ENCODE data around the gene OXLD1.

Gene OXLD1

DNA sequence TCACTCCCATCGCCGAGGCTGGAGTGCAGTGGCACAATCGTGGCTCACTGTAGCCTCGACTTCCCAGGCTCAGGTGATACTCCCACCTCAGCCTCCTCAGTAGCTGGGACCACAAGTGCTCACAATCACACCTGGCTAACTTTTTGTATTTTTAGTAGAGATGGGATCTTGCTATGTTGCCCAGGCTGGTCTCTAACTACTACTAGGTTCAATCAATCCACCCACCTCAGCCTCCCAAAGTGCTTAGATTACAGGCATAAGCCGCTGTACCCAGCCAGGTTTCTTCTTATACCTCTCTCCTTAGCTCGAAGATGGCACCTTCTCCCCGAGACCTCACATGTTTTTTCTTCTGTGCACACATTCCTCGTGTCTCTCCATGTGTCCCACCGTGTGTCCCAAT lies 26.4 kb downstream of the OXLD1 start:
- no peak overlapping the region for H3K4me3 ChIP-seq (ENCODE audit: control insufficient read depth, low read depth, low read length)
- no peak for DNase-seq (ENCODE audit: low read depth)
- TF ChIP-seq, protein P1, sequence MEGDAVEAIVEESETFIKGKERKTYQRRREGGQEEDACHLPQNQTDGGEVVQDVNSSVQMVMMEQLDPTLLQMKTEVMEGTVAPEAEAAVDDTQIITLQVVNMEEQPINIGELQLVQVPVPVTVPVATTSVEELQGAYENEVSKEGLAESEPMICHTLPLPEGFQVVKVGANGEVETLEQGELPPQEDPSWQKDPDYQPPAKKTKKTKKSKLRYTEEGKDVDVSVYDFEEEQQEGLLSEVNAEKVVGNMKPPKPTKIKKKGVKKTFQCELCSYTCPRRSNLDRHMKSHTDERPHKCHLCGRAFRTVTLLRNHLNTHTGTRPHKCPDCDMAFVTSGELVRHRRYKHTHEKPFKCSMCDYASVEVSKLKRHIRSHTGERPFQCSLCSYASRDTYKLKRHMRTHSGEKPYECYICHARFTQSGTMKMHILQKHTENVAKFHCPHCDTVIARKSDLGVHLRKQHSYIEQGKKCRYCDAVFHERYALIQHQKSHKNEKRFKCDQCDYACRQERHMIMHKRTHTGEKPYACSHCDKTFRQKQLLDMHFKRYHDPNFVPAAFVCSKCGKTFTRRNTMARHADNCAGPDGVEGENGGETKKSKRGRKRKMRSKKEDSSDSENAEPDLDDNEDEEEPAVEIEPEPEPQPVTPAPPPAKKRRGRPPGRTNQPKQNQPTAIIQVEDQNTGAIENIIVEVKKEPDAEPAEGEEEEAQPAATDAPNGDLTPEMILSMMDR (IDR thresholded peaks at IDR 0.05; ENCODE audit: control insufficient read depth, insufficient read depth, low read depth, low read length, missing control alignments) = no peak

DNA sequence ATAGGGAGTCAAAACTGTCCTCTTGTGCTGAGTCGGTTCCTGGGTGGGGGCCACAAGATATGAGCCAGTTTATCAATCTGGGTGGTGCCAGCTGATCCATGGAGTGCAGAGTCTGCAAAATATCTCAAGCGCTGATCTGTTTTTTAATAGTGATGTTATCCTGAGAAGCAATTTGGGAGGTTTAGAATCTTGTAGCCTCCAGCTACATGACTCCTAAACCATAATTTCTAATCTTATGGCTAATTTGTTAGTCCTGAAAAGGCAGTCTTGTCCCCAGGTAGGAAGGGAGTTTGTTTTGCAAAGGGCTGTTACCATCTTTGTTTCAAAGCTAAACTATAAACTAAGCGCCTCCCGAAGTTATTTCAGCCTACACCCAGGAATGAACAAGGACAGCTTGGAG lies 27.7 kb downstream of the OXLD1 start:
- TF ChIP-seq, protein P1 (IDR thresholded peaks at IDR 0.05; ENCODE audit: control insufficient read depth, insufficient read depth, low read depth, low read length, missing control alignments) = no peak
- DNase-seq (ENCODE audit: low read depth) = no peak

DNA sequence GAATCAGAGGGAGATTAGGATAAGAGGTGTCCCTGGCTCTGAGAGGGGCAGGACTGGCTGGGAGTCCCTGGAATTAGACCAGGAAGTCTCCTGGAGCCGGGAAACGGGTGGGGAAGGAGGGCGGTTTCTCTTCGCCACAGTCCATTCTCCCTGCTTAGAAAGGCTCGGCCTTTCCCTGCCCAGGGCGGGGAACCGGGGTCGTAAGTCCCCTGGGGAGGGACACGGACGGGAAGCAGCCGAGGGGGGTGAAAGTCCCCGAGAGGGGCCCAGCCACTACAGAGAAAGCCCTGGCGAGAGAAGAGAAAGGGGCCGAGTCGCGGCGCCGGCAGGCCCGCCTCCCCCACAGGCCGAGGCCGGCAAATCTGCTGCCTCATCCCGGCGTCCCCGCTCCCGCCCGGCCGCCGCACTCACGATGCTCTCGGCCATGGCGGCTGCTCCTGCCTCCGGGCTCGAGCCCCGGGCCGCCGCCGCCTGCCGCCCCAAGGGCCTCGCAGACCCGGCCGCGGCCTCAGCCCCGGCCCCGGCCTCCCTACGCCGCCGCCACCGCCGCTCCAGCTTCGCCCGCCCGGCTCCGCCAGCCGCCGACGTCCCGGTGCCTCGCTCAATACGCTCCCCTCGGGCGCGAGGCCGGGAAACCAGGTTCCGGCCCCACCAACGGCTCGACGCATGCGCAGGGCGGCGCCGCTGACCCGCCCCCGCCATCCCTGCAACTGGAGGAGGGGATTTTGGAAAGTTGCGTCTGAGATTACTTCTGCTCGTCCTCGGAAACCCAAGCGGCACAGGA lies 29.7 kb downstream of the OXLD1 start, which contains the start of the genes NPLOC4 and TSPAN10:
Gene NPLOC4 (minus strand): TSS at position 608 of the 784 bp plus-strand sequence. CDS start 182 bp downstream, at position 426.
Gene TSPAN10 (plus strand): TSS at position 692 of the 784 bp plus-strand sequence. CDS start 5,217 bp downstream, outside the sequence.
- TF ChIP-seq, protein P1 (IDR thresholded peaks at IDR 0.05; ENCODE audit: control insufficient read depth, insufficient read depth, low read depth, low read length, missing control alignments) = no peak
- peak; percentile 20 for DNase-seq (ENCODE audit: low read depth)
- peak within 1 kb of the TSS; percentile 99 for H3K4me3 ChIP-seq (ENCODE audit: control insufficient read depth, low read depth, low read length)

More for the DNA sequence above, 27.7 kb downstream of the OXLD1 start:
- no peak overlapping the region for H3K4me3 ChIP-seq (ENCODE audit: control insufficient read depth, low read depth, low read length)

DNA sequence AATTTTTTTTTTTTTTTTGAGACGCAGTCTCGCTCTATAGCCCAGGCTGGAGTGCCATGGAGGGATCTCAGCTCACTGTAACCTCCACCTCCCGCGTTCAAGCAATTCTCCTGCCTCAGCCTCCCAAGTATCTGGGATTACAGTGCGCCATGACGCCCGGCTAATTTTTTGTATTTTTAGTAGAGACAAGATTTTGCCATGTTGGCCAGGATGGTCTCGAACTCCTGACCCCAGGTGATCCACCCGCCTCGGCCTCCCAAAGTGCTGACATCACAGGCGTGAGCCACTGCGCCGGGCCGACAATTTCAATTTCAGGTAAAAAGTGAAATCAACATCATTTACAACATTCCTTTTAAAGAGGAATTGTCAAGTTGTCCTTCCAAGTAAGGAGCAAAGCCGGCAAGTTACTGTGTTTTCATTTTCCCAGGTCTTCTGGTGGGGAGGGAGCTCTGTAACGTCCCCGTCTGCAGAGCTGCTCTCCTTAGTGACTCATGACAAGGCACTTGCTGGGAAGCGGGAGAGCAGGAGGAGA lies 30.4 kb downstream of the OXLD1 start:
- peak overlapping the region; percentile 99 for H3K4me3 ChIP-seq (ENCODE audit: control insufficient read depth, low read depth, low read length)
- TF ChIP-seq, protein P1 (IDR thresholded peaks at IDR 0.05; ENCODE audit: control insufficient read depth, insufficient read depth, low read depth, low read length, missing control alignments) = no peak
- peak; percentile 14 for DNase-seq (ENCODE audit: low read depth)

DNA sequence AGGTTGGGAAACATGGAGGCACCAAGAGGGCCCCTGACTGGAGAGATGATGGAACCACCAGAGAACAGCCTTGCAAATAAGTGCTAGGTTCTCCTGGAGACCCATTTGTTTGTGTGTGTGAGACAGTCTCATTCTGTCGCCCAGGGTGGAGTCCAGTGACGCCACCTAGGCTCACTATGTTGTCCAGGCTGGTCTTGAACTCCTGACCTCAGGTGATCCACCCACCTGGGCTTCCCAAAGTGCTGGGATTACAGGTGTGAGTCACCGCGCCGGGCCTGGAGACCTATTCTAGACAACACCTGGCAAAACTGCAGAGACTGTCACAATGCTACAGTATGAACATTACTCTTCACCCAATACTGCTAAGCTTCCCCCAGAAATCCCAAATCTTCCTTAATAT lies 31.0 kb downstream of the OXLD1 start:
- H3K4me3 ChIP-seq (ENCODE audit: control insufficient read depth, low read depth, low read length) = peak overlapping the region; percentile 99
- no peak for DNase-seq (ENCODE audit: low read depth)
- TF ChIP-seq, protein P1 (IDR thresholded peaks at IDR 0.05; ENCODE audit: control insufficient read depth, insufficient read depth, low read depth, low read length, missing control alignments) = no peak

DNA sequence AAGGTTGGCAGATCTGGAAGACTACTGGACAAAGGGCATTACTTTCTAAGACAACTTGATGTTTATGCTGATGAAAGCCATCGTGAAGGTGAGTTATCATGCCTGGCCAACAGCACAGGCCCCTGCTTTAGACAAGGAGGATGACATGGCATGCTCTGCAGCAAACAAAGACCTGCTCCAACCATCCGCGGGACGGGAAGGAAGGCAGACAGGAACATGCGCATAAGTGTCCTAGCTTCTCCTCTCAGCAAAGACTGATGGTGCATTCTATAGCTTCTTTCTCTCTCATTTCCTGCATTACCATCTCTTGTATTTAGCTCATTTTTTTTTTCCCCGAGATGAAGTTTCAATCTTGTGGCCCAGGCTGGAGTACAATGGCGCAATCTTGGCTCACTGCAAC lies 34.9 kb downstream of the OXLD1 start:
- TF ChIP-seq, protein P1 (IDR thresholded peaks at IDR 0.05; ENCODE audit: control insufficient read depth, insufficient read depth, low read depth, low read length, missing control alignments) = no peak
- no peak for DNase-seq (ENCODE audit: low read depth)

More for the DNA sequence above, 34.9 kb downstream of the OXLD1 start:
- no peak overlapping the region for H3K4me3 ChIP-seq (ENCODE audit: control insufficient read depth, low read depth, low read length)
